Neural cell (in vitro differentiated cells): ENCODE measurements around the gene KIF5A. TPM values are rescaled to one million over a fixed set of nuclear protein-coding genes. Genes with fewer than 3 reads are reported as not detected.
A peak's percentile ranks its signal among the peaks of the same experiment; 100 is the strongest.

Experiments used
- H2AFZ ChIP-seq: fragments of 200-600, 300-800 bp; sonication (generic), shearing (Covaris generic); 2 replicates; pipeline ENCODE4 v1.6.0; 2014; ENCODE audit warnings: low read depth, mild to moderate bottlenecking, antibody characterized with exemption, low read length, moderate library complexity
- H3F3A ChIP-seq: fragments of 200-600 bp; shearing (Covaris generic); 2 replicates; pipeline ENCODE4 v1.6.1; 2016; ENCODE audit warnings: mild to moderate bottlenecking, moderate library complexity, mixed read lengths, antibody characterized with exemption, low read length; ENCODE audit not compliant: insufficient read depth, poor library complexity, severe bottlenecking
- H3K27ac ChIP-seq: fragments of 200-600, 300-800 bp; sonication (generic), shearing (Covaris generic); 2 replicates; pipeline ENCODE4 v1.5.1; 2014; ENCODE audit warnings: mild to moderate bottlenecking, low read length, moderate library complexity
- H3K27me3 ChIP-seq: fragments of 300-800, 200-600 bp; sonication (generic), shearing (Covaris generic); 2 replicates; pipeline ENCODE4 v1.6.0; 2014; ENCODE audit warnings: mild to moderate bottlenecking, low read depth, low read length, moderate library complexity; ENCODE audit not compliant: insufficient read depth
- H3K36me3 ChIP-seq: fragments of 300-800, 200-600 bp; sonication (generic), shearing (Covaris generic); 2 replicates; pipeline ENCODE4 v1.5.1; 2014; ENCODE audit warnings: mild to moderate bottlenecking, antibody characterized with exemption, low read length, moderate library complexity; ENCODE audit not compliant: insufficient read depth
- H3K4me2 ChIP-seq: fragments of 300-800, 200-600 bp; sonication (generic), shearing (Covaris generic); 2 replicates; pipeline ENCODE4 v1.6.0; 2014; ENCODE audit warnings: mild to moderate bottlenecking, low read length
- H3K4me3 ChIP-seq: fragments of 300-800, 200-600 bp; sonication (generic), shearing (Covaris generic); 2 replicates; pipeline ENCODE4 v1.5.1; 2014; ENCODE audit warnings: mild to moderate bottlenecking, low read length, moderate library complexity
- H3K79me2 ChIP-seq: fragments of 200-600 bp; shearing (Covaris generic); replicated peaks from 2 replicates; pipeline ENCODE4 v1.6.0; 2014; ENCODE audit warnings: mild to moderate bottlenecking, low read length, moderate library complexity; ENCODE audit not compliant: insufficient read depth
- H3K9ac ChIP-seq: fragments of 300-800, 200-600 bp; sonication (generic), shearing (Covaris generic); 2 replicates; pipeline ENCODE4 v1.6.1; 2016; ENCODE audit warnings: mild to moderate bottlenecking, low read length, mixed read lengths
- H3K9me2 ChIP-seq: fragments of 200-600 bp; shearing (Covaris generic); 2 replicates; pipeline ENCODE4 v1.6.1; 2016; ENCODE audit warnings: mild to moderate bottlenecking, low read length, mixed read lengths; ENCODE audit not compliant: insufficient read depth
- H3K9me3 ChIP-seq: fragments of 200-600, 300-800 bp; sonication (generic), shearing (Covaris generic); 2 replicates; pipeline ENCODE4 v1.6.1; 2016; ENCODE audit warnings: mild to moderate bottlenecking, mixed run types, low read length, moderate library complexity, mixed read lengths
- H4K20me1 ChIP-seq: fragments of 200-600 bp; shearing (Covaris generic); 2 replicates; pipeline ENCODE4 v1.6.1; 2016; ENCODE audit warnings: mild to moderate bottlenecking, mixed run types; ENCODE audit not compliant: insufficient read depth
- EP300 ChIP-seq: fragments of 450-650 bp; conservative IDR thresholded peaks from 2 replicates; pipeline ENCODE4 v1.6.1; 2014; ENCODE audit warnings: antibody characterized with exemption, mild to moderate bottlenecking, moderate library complexity; ENCODE audit not compliant: poor library complexity, severe bottlenecking
- EZH2 ChIP-seq: fragments of 200-600, 300-800 bp; shearing (Covaris generic), sonication (generic); IDR thresholded peaks from 2 replicates; pipeline ENCODE4 v1.6.1; 2014; ENCODE audit warnings: antibody characterized with exemption, low read length, borderline replicate concordance, mild to moderate bottlenecking; ENCODE audit not compliant: insufficient read depth, poor library complexity, severe bottlenecking
- MXI1 ChIP-seq: fragments of 450-650 bp; conservative IDR thresholded peaks from 2 replicates; pipeline ENCODE4 v1.6.1; 2014; ENCODE audit warnings: antibody characterized with exemption, mild to moderate bottlenecking; ENCODE audit not compliant: poor library complexity, severe bottlenecking
- POLR2AphosphoS5 ChIP-seq: IDR thresholded peaks from 2 replicates; pipeline ENCODE4 v1.6.1; 2012
- SMC3 ChIP-seq: fragments of 450-650 bp; conservative IDR thresholded peaks from 2 replicates; pipeline ENCODE4 v1.6.1; 2014; ENCODE audit warnings: antibody characterized with exemption, mild to moderate bottlenecking, moderate library complexity; ENCODE audit not compliant: poor library complexity
- TAF1 ChIP-seq: IDR thresholded peaks from 2 replicates; pipeline ENCODE4 v1.6.1; 2012; ENCODE audit warnings: low read depth
- polyA plus RNA-seq: library from polyadenylated mRNA; depleted of rRNA; stranded (reverse); fragments of >200 nt; gene quantifications from 2 replicates; pipeline ENCODE4 v1.2.3, GENCODE V29; 2014
- TF ChIP-seq, protein P1 (sequence below): fragments of 450-650 bp; IDR thresholded peaks from 2 replicates; pipeline ENCODE4 v1.5.1; 2014; ENCODE audit warnings: antibody characterized with exemption, mild to moderate bottlenecking, moderate library complexity; ENCODE audit not compliant: poor library complexity, severe bottlenecking
- TF ChIP-seq, protein P2 (sequence below): IDR thresholded peaks from 2 replicates; pipeline ENCODE4 v1.6.1; 2012; ENCODE audit warnings: borderline replicate concordance

Gene KIF5A
- polyA plus RNA-seq, 1 donor from 2014 or later: 58.8 TPM

DNA sequence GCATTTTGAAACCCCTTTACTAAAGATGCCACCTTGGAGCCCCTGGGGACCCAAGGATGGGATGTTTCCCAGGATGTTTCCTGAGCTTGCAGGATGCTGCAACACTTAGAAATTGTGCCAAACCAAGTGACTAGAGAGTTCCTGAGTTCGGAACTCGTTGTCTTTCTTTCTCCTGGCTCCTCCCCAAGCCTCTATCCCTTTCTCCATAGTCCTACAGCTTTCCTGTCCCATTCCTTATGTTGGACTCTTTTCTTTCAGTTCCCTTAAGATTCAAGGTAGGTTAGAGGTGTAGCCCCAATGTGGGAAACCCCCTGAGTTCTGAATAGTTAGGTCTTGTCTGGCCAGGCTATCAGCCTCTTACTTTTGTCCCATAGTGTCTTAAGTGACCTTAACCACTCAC lies 1.4 kb upstream of the KIF5A start:
- H3K9me2 ChIP-seq: no peaks in the 10 kb centered on the region
- peaks cover 4% of the 10 kb centered on the region for H3F3A ChIP-seq
- peaks cover 72% of the 10 kb centered on the region for H3K79me2 ChIP-seq
- no peaks in the 10 kb centered on the region for H3K27me3 ChIP-seq
- H4K20me1 ChIP-seq: no peaks in the 10 kb centered on the region
- no peak overlapping the region for H3K4me3 ChIP-seq
- H3K9me3 ChIP-seq: no peaks in the 10 kb centered on the region
- TF ChIP-seq TAF1 (no peak), EP300 (no peak), SMC3 (no peak), EZH2 (no peak)
- no peak overlapping the region for H3K9ac ChIP-seq
- H3K4me2 ChIP-seq: no peak overlapping the region
- no peaks in the 10 kb centered on the region for H3K36me3 ChIP-seq
- no peak overlapping the region for H3K27ac ChIP-seq
- no peak overlapping the region for H2AFZ ChIP-seq

DNA sequence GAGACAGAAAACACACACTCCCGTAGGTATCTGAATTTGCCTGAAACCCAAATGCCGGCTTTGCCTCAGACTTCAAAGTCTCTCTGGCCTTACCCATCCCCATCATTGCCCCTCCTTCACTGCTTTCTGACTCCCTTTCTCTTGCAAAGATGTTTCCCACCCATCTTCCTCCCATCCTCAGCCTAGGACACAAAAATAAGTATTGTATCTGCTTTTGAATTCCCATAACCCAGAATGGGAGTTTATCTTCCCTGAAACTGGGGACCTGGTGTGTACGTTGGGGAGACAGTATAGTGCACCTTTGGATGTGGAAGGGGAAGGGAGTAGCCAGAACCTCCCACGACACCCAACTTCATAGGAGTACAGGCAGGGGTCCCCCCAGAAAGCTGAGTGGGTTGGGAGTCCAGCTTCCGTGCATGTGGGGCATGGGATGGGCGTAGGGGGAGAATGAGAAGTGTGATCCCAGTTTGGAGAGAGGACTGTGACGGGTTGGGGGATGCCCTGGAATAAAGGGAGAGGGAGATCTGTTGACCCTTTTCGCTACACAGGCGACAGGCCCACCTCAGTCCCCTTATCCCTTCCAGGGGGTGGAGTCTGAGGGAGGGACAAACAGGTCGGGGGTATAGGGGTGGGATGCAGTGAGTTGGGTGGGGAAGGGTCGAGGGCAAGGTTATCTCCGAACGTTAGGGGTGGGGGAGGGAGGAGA lies 488 bp upstream of the KIF5A start:
- H3K4me3 ChIP-seq: peak overlapping the region; percentile 79
- peaks cover 7% of the 10 kb centered on the region for H3F3A ChIP-seq
- TF ChIP-seq, protein P1, sequence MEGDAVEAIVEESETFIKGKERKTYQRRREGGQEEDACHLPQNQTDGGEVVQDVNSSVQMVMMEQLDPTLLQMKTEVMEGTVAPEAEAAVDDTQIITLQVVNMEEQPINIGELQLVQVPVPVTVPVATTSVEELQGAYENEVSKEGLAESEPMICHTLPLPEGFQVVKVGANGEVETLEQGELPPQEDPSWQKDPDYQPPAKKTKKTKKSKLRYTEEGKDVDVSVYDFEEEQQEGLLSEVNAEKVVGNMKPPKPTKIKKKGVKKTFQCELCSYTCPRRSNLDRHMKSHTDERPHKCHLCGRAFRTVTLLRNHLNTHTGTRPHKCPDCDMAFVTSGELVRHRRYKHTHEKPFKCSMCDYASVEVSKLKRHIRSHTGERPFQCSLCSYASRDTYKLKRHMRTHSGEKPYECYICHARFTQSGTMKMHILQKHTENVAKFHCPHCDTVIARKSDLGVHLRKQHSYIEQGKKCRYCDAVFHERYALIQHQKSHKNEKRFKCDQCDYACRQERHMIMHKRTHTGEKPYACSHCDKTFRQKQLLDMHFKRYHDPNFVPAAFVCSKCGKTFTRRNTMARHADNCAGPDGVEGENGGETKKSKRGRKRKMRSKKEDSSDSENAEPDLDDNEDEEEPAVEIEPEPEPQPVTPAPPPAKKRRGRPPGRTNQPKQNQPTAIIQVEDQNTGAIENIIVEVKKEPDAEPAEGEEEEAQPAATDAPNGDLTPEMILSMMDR: no peak
- no peak for TF ChIP-seq SMC3
- TF ChIP-seq MXI1: no peak
- TF ChIP-seq POLR2AphosphoS5: no peak
- TF ChIP-seq, protein P2, sequence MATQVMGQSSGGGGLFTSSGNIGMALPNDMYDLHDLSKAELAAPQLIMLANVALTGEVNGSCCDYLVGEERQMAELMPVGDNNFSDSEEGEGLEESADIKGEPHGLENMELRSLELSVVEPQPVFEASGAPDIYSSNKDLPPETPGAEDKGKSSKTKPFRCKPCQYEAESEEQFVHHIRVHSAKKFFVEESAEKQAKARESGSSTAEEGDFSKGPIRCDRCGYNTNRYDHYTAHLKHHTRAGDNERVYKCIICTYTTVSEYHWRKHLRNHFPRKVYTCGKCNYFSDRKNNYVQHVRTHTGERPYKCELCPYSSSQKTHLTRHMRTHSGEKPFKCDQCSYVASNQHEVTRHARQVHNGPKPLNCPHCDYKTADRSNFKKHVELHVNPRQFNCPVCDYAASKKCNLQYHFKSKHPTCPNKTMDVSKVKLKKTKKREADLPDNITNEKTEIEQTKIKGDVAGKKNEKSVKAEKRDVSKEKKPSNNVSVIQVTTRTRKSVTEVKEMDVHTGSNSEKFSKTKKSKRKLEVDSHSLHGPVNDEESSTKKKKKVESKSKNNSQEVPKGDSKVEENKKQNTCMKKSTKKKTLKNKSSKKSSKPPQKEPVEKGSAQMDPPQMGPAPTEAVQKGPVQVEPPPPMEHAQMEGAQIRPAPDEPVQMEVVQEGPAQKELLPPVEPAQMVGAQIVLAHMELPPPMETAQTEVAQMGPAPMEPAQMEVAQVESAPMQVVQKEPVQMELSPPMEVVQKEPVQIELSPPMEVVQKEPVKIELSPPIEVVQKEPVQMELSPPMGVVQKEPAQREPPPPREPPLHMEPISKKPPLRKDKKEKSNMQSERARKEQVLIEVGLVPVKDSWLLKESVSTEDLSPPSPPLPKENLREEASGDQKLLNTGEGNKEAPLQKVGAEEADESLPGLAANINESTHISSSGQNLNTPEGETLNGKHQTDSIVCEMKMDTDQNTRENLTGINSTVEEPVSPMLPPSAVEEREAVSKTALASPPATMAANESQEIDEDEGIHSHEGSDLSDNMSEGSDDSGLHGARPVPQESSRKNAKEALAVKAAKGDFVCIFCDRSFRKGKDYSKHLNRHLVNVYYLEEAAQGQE: no peak
- no peak for TF ChIP-seq EZH2
- TF ChIP-seq TAF1: no peak
- H3K9me2 ChIP-seq: no peaks in the 10 kb centered on the region
- peak overlapping the region; percentile 91 for H3K27ac ChIP-seq
- H3K36me3 ChIP-seq: no peaks in the 10 kb centered on the region
- peak overlapping the region; percentile 17 for H3K4me2 ChIP-seq
- peak overlapping the region; percentile 99 for H3K9ac ChIP-seq
- H2AFZ ChIP-seq: peak overlapping the region; percentile 68
- no peaks in the 10 kb centered on the region for H3K9me3 ChIP-seq
- no peaks in the 10 kb centered on the region for H3K27me3 ChIP-seq
- no peaks in the 10 kb centered on the region for H4K20me1 ChIP-seq
- peaks cover 81% of the 10 kb centered on the region for H3K79me2 ChIP-seq
